WTC11 (cell line): ENCODE results near the gene C11orf21. TPM values are rescaled to one million over a fixed set of nuclear protein-coding genes. Genes with fewer than 3 reads are reported as not detected.

Experiments
- ATAC-seq: fragments of 200-7000 bp; cut with Tn5 transposase; 2 replicates; pipeline ENCODE4 v1.10.0; 2021; ENCODE audit warnings: mild to moderate bottlenecking, moderate library complexity
- CTCF ChIA-PET: fragments of 300-600 bp; sonication (Branson Sonifier 250); formaldehyde crosslinking; loops from one replicate; lab custom pipeline; 2021; ENCODE audit warnings: antibody characterized with exemption; lab: Charles Lee
- POLR2A ChIA-PET: fragments of 350-600 bp; sonication (Branson Sonifier 250); formaldehyde crosslinking; loops from one replicate; lab custom pipeline; 2021; ENCODE audit warnings: antibody characterized with exemption; lab: Charles Lee
- DNase-seq: peaks from one replicate; pipeline ENCODE4 v3.0.0; 2021; ENCODE audit warnings: low spot score
- H3K27ac Mint-ChIP-seq: 2 replicates; pipeline ENCODE4 v1.8.0; 2021; ENCODE audit warnings: mixed read lengths
- H3K27me3 Mint-ChIP-seq: 2 replicates; pipeline ENCODE4 v1.8.0; 2021; ENCODE audit warnings: low read depth, mild to moderate bottlenecking, moderate library complexity, mixed read lengths
- H3K36me3 Mint-ChIP-seq: 2 replicates; pipeline ENCODE4 v1.8.0; 2021; ENCODE audit warnings: mixed read lengths
- H3K4me1 Mint-ChIP-seq: 2 replicates; pipeline ENCODE4 v1.8.0; 2022; ENCODE audit warnings: mixed read lengths
- H3K4me3 Mint-ChIP-seq: 2 replicates; pipeline ENCODE4 v1.8.0; 2021; ENCODE audit warnings: mild to moderate bottlenecking, moderate library complexity, mixed read lengths
- H3K9me3 Mint-ChIP-seq: 2 replicates; pipeline ENCODE4 v1.8.0; 2021; ENCODE audit warnings: mixed read lengths
- AR ChIP-seq: fragments of 250-450 bp; sonication (Bioruptor Pico); IDR thresholded peaks from 2 replicates; pipeline ENCODE4 v1.9.0; 2021; ENCODE audit warnings: mild to moderate bottlenecking
- CREB1 ChIP-seq: sonication (generic); formaldehyde crosslinking; IDR thresholded peaks from 2 replicates; pipeline ENCODE4 v1.8.0; 2023; ENCODE audit warnings: mild to moderate bottlenecking, missing genetic modification reagents
- CREM ChIP-seq: sonication (generic); formaldehyde crosslinking; IDR thresholded peaks from 2 replicates; pipeline ENCODE4 v1.8.1; 2022; ENCODE audit warnings: mild to moderate bottlenecking, missing genetic modification reagents, moderate library complexity
- E2F1 ChIP-seq: sonication (generic); formaldehyde crosslinking; IDR thresholded peaks from 2 replicates; pipeline ENCODE4 v1.8.0; 2022; ENCODE audit warnings: mild to moderate bottlenecking, missing genetic modification reagents
- E2F5 ChIP-seq: sonication (generic); formaldehyde crosslinking; IDR thresholded peaks from 2 replicates; pipeline ENCODE4 v1.8.1; 2022; ENCODE audit warnings: mild to moderate bottlenecking, moderate library complexity, missing genetic modification reagents
- ERG ChIP-seq: fragments of 250-450 bp; sonication (Bioruptor Pico); IDR thresholded peaks from 2 replicates; pipeline ENCODE4 v1.8.0; 2021; ENCODE audit warnings: mild to moderate bottlenecking
- HMGA2 ChIP-seq: fragments of 250-450 bp; sonication (Bioruptor Pico); IDR thresholded peaks from 2 replicates; pipeline ENCODE4 v1.4.0; 2021; ENCODE audit warnings: mild to moderate bottlenecking, moderate library complexity
- MYBL2 ChIP-seq: sonication (generic); formaldehyde crosslinking; IDR thresholded peaks from 2 replicates; pipeline ENCODE4 v1.8.1; 2023; ENCODE audit warnings: mild to moderate bottlenecking, moderate library complexity, missing genetic modification reagents
- NFYB ChIP-seq: sonication (generic); formaldehyde crosslinking; conservative IDR thresholded peaks from 2 replicates; pipeline ENCODE4 v1.8.0; 2022; ENCODE audit warnings: low read depth, missing genetic modification reagents
- RELA ChIP-seq: sonication (generic); formaldehyde crosslinking; IDR thresholded peaks from 2 replicates; pipeline ENCODE4 v1.8.1; 2022; ENCODE audit warnings: missing genetic modification reagents, mild to moderate bottlenecking, borderline replicate concordance
- SMAD4 ChIP-seq: sonication (generic); formaldehyde crosslinking; IDR thresholded peaks from 2 replicates; pipeline ENCODE4 v1.8.0; 2022; ENCODE audit warnings: mild to moderate bottlenecking, missing genetic modification reagents
- SP1 ChIP-seq: sonication (generic); formaldehyde crosslinking; conservative IDR thresholded peaks from 2 replicates; pipeline ENCODE4 v1.8.1; 2022; ENCODE audit warnings: missing genetic modification reagents
- STAT6 ChIP-seq: sonication (generic); formaldehyde crosslinking; conservative IDR thresholded peaks from 2 replicates; pipeline ENCODE4 v1.8.1; 2023; ENCODE audit warnings: mild to moderate bottlenecking, low read depth, missing genetic modification reagents, moderate library complexity
- ZBTB21 ChIP-seq: sonication (generic); formaldehyde crosslinking; IDR thresholded peaks from 2 replicates; pipeline ENCODE4 v1.8.1; 2023; ENCODE audit warnings: mild to moderate bottlenecking, missing genetic modification reagents, borderline replicate concordance
- ZNF219 ChIP-seq: sonication (generic); formaldehyde crosslinking; IDR thresholded peaks from 2 replicates; pipeline ENCODE4 v1.8.0; 2023; ENCODE audit warnings: missing genetic modification reagents, mild to moderate bottlenecking, borderline replicate concordance
- ZNF396 ChIP-seq: fragments of 250-450 bp; sonication (Bioruptor Pico); IDR thresholded peaks from 2 replicates; pipeline ENCODE4 v1.8.0; 2021; ENCODE audit warnings: mild to moderate bottlenecking, moderate library complexity, borderline replicate concordance
- total RNA-seq: library from RNA; stranded (reverse); gene quantifications from 3 replicates; pipeline ENCODE4 v1.2.3, GENCODE V29; 2021
- TF ChIP-seq, protein P1 (sequence below): sonication (generic); formaldehyde crosslinking; IDR thresholded peaks from 2 replicates; pipeline ENCODE4 v1.8.0; 2022; ENCODE audit warnings: mild to moderate bottlenecking, missing genetic modification reagents
- TF ChIP-seq, protein P2 (sequence below): fragments of 250-450 bp; sonication (Bioruptor Pico); IDR thresholded peaks from 2 replicates; pipeline ENCODE4 v1.9.0; 2021; ENCODE audit warnings: moderate library complexity, mild to moderate bottlenecking, inconsistent platforms, borderline replicate concordance

C11orf21 gene
- total RNA-seq, 1 experiment from 2014 or later: 0.24 TPM

- no peak overlapping the region for H3K27ac Mint-ChIP-seq
- no peaks in the 10 kb centered on the region for H3K9me3 Mint-ChIP-seq
These were observed 1.9 kb downstream of the C11orf21 start for GRCh38 chr11:2299773-2300172.

GRCh38 chr11:2298795-2299761, 2.6 kb downstream of the C11orf21 start:
- no peaks in the 10 kb centered on the region for H3K4me1 Mint-ChIP-seq
- H3K27ac Mint-ChIP-seq: no peak overlapping the region
- TF ChIP-seq, protein P1, sequence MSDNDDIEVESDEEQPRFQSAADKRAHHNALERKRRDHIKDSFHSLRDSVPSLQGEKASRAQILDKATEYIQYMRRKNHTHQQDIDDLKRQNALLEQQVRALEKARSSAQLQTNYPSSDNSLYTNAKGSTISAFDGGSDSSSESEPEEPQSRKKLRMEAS: 0 out of 2 replicates have a peak, but pooled peaks have one; percentile 30
- TF ChIP-seq SMAD4 (CRISPR knock-in tag): no peak
- H3K9me3 Mint-ChIP-seq: no peaks in the 10 kb centered on the region
- no peaks in the 10 kb centered on the region for H3K36me3 Mint-ChIP-seq
- H3K27me3 Mint-ChIP-seq: peaks cover 4% of the 10 kb centered on the region
- POLR2A ChIA-PET: no interaction called here
- H3K4me3 Mint-ChIP-seq: no peak overlapping the region
- ATAC-seq (peak; percentile 91), DNase-seq (peak; percentile 72)
- CTCF ChIA-PET: interaction anchor here (0.7 to 11.0 kb wide), 17 partner anchors 10 to 417 kb away, joined by 3 to 398 read pairs (median 6); partner anchors contain the start of gene TSSC4

More at GRCh38 chr11:2299773-2300172, 1.9 kb downstream of the C11orf21 start:
- H3K36me3 Mint-ChIP-seq: no peaks in the 10 kb centered on the region
- peaks cover 4% of the 10 kb centered on the region for H3K27me3 Mint-ChIP-seq
- no peaks in the 10 kb centered on the region for H3K4me1 Mint-ChIP-seq
- no peak overlapping the region for H3K4me3 Mint-ChIP-seq
- ChIA-PET CTCF (interaction anchor here (1.0 to 11.0 kb wide), 11 partner anchors 87 to 143 kb away, joined by 4 to 398 read pairs (median 8); partner anchors contain the start of gene TSSC4), POLR2A (no interaction called here)
- TF ChIP-seq, protein P2, sequence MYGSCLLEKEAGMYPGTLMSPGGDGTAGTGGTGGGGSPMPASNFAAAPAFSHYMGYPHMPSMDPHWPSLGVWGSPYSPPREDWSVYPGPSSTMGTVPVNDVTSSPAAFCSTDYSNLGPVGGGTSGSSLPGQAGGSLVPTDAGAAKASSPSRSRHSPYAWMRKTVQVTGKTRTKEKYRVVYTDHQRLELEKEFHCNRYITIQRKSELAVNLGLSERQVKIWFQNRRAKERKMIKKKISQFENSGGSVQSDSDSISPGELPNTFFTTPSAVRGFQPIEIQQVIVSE: no peak
- TF ChIP-seq STAT6 (CRISPR knock-in tag): no peak
- TF ChIP-seq NFYB (CRISPR knock-in tag): no peak
- no peak for TF ChIP-seq CREB1
- no peak for TF ChIP-seq RELA (CRISPR knock-in tag)
- TF ChIP-seq ZBTB21: no peak
- TF ChIP-seq ZNF396: no peak
- no peak for TF ChIP-seq MYBL2
- no peak for TF ChIP-seq HMGA2 (CRISPR knock-in tag)
- no peak for TF ChIP-seq E2F5 (CRISPR knock-in tag)
- no peak for TF ChIP-seq CREM
- TF ChIP-seq ZNF219 (CRISPR knock-in tag): no peak
- no peak for TF ChIP-seq SP1 (CRISPR knock-in tag)
- no peak for DNase-seq
- ATAC-seq: no peak

DNA sequence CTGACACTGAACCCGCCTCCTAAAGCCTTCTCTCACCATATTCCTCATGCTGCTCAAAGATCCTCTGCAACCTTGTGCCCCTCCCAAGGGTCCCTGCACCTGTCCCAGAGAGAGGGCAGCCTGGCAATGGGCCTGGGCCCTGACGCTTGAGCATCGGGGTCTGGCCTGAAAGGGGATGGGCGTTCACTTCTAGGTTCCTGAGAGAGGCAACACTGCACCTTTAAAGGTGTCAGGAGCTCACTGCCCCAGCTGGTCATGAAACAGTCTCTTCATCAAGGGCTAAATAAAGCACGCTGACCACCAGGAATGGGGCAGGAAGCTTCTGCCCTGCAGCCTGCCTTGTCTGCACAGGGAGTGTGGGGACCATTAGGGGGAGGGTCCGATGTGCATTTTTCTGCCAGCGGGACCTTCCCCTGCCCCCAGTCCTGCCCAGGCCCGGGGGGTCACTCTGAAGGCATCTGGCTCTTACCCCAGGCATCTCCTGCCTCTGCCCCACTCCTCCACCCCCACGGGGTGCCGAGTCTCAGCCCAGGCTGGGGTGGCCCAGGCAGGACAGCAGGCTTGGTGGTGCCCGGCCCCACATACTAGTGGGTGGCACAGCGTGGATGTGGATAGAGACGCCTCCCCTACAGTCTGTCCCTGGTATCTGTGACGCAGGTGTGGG, 3.5 kb downstream of the C11orf21 start:
- no peak for ATAC-seq
- TF ChIP-seq AR (CRISPR knock-in tag) (no peak), SP1 (CRISPR knock-in tag) (no peak), ERG (CRISPR knock-in tag) (no peak), E2F1 (no peak)
- no peak overlapping the region for H3K27ac Mint-ChIP-seq
- ChIA-PET CTCF (interaction anchor here (0.6 to 11.0 kb wide), 18 partner anchors 9 to 416 kb away, joined by 3 to 398 read pairs (median 6); no protein-coding TSS in a partner anchor), POLR2A (no interaction called here)
- no peak overlapping the region for H3K4me3 Mint-ChIP-seq
- H3K4me1 Mint-ChIP-seq: no peaks in the 10 kb centered on the region
- no peaks in the 10 kb centered on the region for H3K36me3 Mint-ChIP-seq
- DNase-seq: no peak
- peaks cover 9% of the 10 kb centered on the region for H3K27me3 Mint-ChIP-seq
- H3K9me3 Mint-ChIP-seq: no peaks in the 10 kb centered on the region
